ENCODE results near the gene CD70.

Gene CD70

DNA sequence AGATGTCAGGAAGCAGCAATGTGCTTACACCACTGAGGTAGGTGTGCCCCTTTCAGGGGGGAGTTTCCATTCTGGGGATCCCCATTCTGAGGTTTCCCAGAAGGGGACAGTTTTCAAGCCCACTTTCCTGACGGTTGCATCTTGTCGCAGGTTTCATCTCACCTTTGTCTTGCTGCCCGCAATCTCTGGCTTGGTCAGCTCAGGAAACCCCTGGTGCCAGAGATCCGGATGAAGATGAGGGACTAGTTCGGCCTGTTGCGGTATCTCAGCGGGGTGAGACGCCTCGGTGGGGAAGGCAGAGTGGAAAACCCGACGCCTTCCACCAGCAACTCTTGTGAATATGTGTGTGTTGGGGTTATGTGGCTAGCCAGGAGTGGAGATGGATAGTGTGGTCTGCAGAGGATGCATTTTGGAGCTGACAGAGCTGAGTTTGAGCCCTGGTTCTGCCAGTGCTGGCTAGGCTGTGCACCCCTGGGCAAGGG, 47.0 kb downstream of the CD70 start:
- no peak overlapping the region for H3K4me3 ChIP-seq (replicated peaks in 1 of 2; ENCODE audit: low read depth in 2 of 2, low read length in 2 of 2)
- TF ChIP-seq, protein P1, sequence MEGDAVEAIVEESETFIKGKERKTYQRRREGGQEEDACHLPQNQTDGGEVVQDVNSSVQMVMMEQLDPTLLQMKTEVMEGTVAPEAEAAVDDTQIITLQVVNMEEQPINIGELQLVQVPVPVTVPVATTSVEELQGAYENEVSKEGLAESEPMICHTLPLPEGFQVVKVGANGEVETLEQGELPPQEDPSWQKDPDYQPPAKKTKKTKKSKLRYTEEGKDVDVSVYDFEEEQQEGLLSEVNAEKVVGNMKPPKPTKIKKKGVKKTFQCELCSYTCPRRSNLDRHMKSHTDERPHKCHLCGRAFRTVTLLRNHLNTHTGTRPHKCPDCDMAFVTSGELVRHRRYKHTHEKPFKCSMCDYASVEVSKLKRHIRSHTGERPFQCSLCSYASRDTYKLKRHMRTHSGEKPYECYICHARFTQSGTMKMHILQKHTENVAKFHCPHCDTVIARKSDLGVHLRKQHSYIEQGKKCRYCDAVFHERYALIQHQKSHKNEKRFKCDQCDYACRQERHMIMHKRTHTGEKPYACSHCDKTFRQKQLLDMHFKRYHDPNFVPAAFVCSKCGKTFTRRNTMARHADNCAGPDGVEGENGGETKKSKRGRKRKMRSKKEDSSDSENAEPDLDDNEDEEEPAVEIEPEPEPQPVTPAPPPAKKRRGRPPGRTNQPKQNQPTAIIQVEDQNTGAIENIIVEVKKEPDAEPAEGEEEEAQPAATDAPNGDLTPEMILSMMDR (IDR thresholded peaks at IDR 0.05; ENCODE audit: low read depth, low read length) = no peak
- DNase-seq (ENCODE audit: low read depth in 2 of 2) = no peak

DNA sequence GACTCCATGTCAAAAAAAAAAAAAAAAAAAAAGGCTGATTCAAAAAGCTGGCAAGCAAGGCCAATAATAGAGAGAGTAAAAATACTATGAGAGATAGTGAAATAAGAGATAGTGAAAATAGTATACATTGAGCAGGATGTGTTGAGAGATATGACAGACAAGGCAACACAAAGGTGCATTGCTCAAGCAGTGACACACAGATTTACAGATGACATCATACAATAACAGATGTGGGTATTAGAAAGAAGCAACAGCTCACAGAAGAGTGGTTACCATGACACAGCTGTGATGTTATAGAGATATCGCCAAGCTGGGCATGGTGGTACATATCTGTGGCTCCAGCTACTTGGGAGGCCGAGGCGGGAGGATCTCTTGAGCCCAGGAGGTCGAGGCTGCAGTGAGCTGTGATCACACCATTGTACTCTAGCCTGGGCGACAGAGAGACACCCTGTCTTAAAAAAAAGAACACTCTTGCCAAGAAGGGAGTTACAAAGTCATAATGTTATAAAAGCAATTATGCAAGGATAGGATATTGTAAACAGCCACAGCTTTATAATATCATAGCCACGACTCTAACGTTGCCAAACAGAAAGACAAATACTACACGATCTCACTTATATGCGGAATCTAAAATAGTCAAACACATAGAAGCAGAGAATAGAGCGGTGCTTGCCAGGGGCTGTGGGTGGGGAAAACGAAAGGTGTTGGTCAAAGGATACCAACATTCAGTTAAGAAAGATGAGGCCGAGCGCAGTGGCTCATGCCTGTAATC, 49.8 kb downstream of the CD70 start:
- TF ChIP-seq, protein P1 (IDR thresholded peaks at IDR 0.05; ENCODE audit: low read depth, low read length) = no peak
- peak in 1 of 2 donors; percentile 35 for DNase-seq (ENCODE audit: low read depth in 2 of 2)

DNA sequence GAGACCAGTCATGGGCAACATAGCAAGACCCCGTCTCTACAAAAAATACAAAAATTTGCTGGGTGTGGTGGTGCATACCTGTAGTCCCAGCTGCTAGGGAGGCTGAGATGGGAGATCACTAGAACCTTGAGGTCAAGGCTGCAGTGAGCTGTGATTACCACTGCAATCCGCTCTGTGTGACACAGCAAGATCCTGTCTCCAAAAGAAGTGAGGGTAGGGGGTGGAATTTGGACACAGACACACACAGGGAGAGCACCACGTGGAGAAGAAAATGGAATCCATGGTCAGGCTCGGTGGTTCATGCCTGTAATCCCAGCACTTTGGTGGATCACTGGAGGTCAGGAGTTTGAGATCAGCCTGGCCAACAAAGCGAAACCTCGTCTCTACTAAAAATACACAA, 51.4 kb downstream of the CD70 start:
- TF ChIP-seq, protein P1 (IDR thresholded peaks at IDR 0.05; ENCODE audit: low read depth, low read length) = no peak
- DNase-seq (ENCODE audit: low read depth in 2 of 2) = no peak
- no peak overlapping the region for H3K4me3 ChIP-seq (replicated peaks in 1 of 2; ENCODE audit: low read depth in 2 of 2, low read length in 2 of 2)

More for the DNA sequence above, 49.8 kb downstream of the CD70 start:
- no peak overlapping the region for H3K4me3 ChIP-seq (replicated peaks in 1 of 2; ENCODE audit: low read depth in 2 of 2, low read length in 2 of 2)
